NCI-H345 treated with DMSO at 0.1 percent for 48 hours (cell line): ENCODE results near the gene FADS6.
"Not testable (repeated sequence)": the region's sequence is repeated elsewhere in the genome, so short reads cannot be mapped to it uniquely, and the experiment has no call there.

ENCODE experiments used
- DNase-seq: peaks from one replicate; lab custom pipeline; 2025; ENCODE audit not compliant: unreplicated experiment; lab: John Stamatoyannopoulos, UW

Gene FADS6

GRCh38 chr17:74921026-74921681 lies 27.7 kb upstream of the FADS6 start:
- no peak for DNase-seq

GRCh38 chr17:74920642-74921025 lies 27.2 kb upstream of the FADS6 start:
- no peak for DNase-seq

GRCh38 chr17:74920306-74920620 lies 26.8 kb upstream of the FADS6 start:
- no peak for DNase-seq

- no peak for DNase-seq
These were observed 26.2 kb upstream of the FADS6 start for GRCh38 chr17:74919440-74920305.

- no peak for DNase-seq
These were observed 25.5 kb upstream of the FADS6 start for GRCh38 chr17:74918906-74919305.

- DNase-seq, result no peak
These were observed 24.0 kb upstream of the FADS6 start for GRCh38 chr17:74917430-74917829.

- DNase-seq, result no peak
These were observed 23.4 kb upstream of the FADS6 start for GRCh38 chr17:74916851-74917199.

- DNase-seq, result no peak
These were observed 22.9 kb upstream of the FADS6 start for GRCh38 chr17:74916136-74916850.

- not testable (repeated sequence) for DNase-seq
These were observed 18.0 kb upstream of the FADS6 start for GRCh38 chr17:74911423-74911822.

- DNase-seq, result not testable (repeated sequence)
These were observed 15.7 kb upstream of the FADS6 start for GRCh38 chr17:74909097-74909496.

GRCh38 chr17:74907012-74907411 lies 13.6 kb upstream of the FADS6 start:
- no peak for DNase-seq

GRCh38 chr17:74906214-74906793 lies 12.9 kb upstream of the FADS6 start:
- not testable (repeated sequence) for DNase-seq

GRCh38 chr17:74904687-74905409 lies 11.4 kb upstream of the FADS6 start:
- no peak for DNase-seq

GRCh38 chr17:74903671-74904070 lies 10.2 kb upstream of the FADS6 start:
- DNase-seq, result no peak

GRCh38 chr17:74903034-74903433 lies 9.6 kb upstream of the FADS6 start:
- no peak for DNase-seq

- no peak for DNase-seq
These were observed 8.1 kb upstream of the FADS6 start for GRCh38 chr17:74901353-74902135.

- no peak for DNase-seq
These were observed 6.8 kb upstream of the FADS6 start for GRCh38 chr17:74900208-74900607.

- DNase-seq, result no peak
These were observed 5.0 kb upstream of the FADS6 start for GRCh38 chr17:74898376-74898946.

GRCh38 chr17:74893936-74894671 lies 671 bp upstream of the FADS6 start:
- DNase-seq, result no peak
